AG09319 (cell line): ENCODE data around the gene RYR2.

ENCODE experiments used
- DNase-seq: peaks from one replicate; pipeline ENCODE4 v3.0.0-alpha.2; 2010; ENCODE audit warnings: low read depth; ENCODE audit errors: extremely low read depth
- CTCF ChIP-seq: IDR thresholded peaks from 2 replicates; pipeline ENCODE4 v1.5.1; 2011; ENCODE audit warnings: low read depth, mild to moderate bottlenecking, inconsistent platforms, low read length, moderate library complexity

RYR2 gene

DNA sequence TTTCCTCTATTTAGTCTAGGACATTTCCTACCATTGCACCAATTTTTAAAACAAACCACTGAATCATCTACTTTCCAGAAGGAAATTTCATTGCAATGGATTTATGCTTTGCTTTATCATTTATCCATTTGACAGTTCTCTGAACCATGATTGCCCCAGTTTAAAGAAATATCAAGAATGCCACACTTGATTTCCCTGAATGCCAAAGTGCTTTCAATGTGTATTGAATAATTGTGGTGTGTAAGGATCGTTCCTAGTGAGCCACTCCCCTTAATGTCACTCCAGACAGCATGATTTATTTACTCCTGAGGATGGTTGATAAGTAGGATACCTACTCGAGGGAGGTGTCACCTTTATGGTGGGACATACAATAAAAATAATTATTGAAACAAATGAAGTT lies 169.6 kb downstream of the RYR2 start:
- TF ChIP-seq CTCF: no peak
- no peak for DNase-seq

GRCh38 chr1:237219751-237220642 lies 178.0 kb downstream of the RYR2 start:
- TF ChIP-seq CTCF: no peak
- DNase-seq: no peak

GRCh38 chr1:237223419-237223818 lies 181.4 kb downstream of the RYR2 start:
- DNase-seq: no peak
- no peak for TF ChIP-seq CTCF

DNA sequence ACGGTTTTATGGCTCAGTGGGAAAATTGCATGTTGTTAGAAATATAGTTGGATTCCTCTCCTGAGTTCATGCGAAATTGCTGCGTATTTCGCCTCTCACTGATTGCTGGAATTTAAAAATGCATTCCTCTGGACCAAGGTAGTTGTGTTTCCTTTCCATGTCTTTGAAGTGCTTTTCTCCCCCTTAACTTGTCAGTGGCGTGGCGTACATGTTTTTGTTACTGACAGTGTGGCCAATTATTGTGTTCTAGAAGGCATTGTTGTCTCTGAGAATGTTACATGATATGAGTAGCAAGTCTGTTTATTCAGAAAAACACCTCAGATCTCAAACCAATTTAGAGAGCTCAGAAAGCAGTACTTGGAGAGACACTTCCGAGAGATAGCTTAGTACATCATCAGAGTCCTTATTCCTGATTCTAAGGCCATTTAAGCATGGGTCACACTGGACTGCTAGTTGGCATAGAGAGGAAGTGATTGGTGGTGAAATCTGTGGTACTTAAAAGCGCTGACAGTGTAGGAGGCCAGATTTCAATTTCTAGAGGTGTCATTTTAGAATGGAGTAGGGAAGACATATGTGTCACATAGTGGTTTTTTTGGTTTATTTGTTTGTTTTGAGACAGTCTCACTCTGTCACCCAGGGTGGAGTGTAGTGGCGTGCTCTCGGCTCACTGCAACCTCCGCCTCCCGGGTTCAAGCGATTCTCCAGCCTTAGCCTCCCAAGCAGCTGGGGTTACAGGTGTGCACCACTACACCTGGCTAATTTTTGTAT lies 184.4 kb downstream of the RYR2 start:
- no peak for DNase-seq
- no peak for TF ChIP-seq CTCF

DNA sequence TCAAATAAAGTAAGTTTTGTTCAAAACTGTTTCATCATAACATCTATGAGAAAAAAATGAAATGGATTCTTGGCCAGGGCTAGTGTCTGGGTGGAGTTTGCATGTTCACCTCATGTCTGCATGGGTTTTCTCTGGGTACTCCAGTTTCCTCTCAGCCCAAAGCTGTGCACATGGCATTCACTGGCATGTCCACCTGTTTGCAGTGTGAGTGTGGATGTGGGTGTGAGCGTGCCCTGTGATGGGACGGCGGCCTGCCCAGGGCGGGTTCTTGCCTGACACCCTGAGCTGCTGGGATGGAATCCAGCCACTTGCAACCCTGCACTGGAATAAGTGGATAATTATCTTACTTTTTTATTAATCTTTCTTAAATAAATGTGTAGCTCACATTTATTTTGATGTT lies 185.5 kb downstream of the RYR2 start:
- TF ChIP-seq CTCF: no peak
- no peak for DNase-seq

GRCh38 chr1:237228421-237228820 lies 186.4 kb downstream of the RYR2 start:
- DNase-seq: no peak
- no peak for TF ChIP-seq CTCF

- no peak for TF ChIP-seq CTCF
- DNase-seq: no peak
Measured at GRCh38 chr1:237229333-237229732, 187.3 kb downstream of the RYR2 start.
